ENCODE data around the gene CCL27.
"Not testable (repeated sequence)": the region's sequence is repeated elsewhere in the genome, so short reads cannot be mapped to it uniquely, and the experiment has no call there.

DNA sequence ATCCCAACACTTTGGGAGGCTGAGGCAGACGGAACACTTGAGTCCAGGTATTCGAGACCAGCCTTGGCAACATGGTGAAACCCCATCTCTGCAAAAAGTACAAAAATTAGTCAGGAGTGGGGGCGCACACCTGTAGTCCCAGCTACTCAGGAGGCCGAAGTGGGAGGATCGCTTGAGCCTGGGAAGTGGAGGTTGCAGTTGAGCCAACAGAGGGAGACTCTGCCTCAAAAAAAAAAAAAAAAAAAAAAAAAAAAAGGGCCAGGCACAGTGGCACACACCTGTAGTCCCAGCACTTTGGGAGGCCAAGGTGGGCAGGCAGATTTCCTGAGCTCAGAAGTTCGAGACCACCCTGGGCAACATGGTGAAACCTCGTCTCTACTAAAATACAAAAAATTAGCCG is 23.1 kb downstream of the CCL27 start:
- TF ChIP-seq, protein P1, sequence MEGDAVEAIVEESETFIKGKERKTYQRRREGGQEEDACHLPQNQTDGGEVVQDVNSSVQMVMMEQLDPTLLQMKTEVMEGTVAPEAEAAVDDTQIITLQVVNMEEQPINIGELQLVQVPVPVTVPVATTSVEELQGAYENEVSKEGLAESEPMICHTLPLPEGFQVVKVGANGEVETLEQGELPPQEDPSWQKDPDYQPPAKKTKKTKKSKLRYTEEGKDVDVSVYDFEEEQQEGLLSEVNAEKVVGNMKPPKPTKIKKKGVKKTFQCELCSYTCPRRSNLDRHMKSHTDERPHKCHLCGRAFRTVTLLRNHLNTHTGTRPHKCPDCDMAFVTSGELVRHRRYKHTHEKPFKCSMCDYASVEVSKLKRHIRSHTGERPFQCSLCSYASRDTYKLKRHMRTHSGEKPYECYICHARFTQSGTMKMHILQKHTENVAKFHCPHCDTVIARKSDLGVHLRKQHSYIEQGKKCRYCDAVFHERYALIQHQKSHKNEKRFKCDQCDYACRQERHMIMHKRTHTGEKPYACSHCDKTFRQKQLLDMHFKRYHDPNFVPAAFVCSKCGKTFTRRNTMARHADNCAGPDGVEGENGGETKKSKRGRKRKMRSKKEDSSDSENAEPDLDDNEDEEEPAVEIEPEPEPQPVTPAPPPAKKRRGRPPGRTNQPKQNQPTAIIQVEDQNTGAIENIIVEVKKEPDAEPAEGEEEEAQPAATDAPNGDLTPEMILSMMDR (IDR thresholded peaks at IDR 0.05; ENCODE audit: low read depth, low read length, poor library complexity, severe bottlenecking) = not testable (repeated sequence)
- not testable (repeated sequence) for TF ChIP-seq EZH2phosphoT487 (IDR thresholded peaks at IDR 0.05; ENCODE audit: borderline replicate concordance, low read length)
